ENCODE data around the gene BRSK2.
"Not testable (repeated sequence)": the region's sequence is repeated elsewhere in the genome, so short reads cannot be mapped to it uniquely, and the experiment has no call there.

The BRSK2 gene

GRCh38 chr11:1425006-1425405 lies 35.3 kb downstream of the BRSK2 start:
- no peak overlapping the region for H3K4me3 ChIP-seq (replicated peaks; ENCODE audit: low read depth, low read length)
- DNase-seq (ENCODE audit: low read depth): no peak
- no peak for TF ChIP-seq CTCF (IDR thresholded peaks at IDR 0.05; ENCODE audit: low read length, missing control alignments)

- no peak for DNase-seq (ENCODE audit: low read depth)
- TF ChIP-seq CTCF (IDR thresholded peaks at IDR 0.05; ENCODE audit: low read length, missing control alignments): no peak
Measured at GRCh38 chr11:1425439-1425838, 35.7 kb downstream of the BRSK2 start.

GRCh38 chr11:1428762-1429316 lies 39.1 kb downstream of the BRSK2 start:
- no peak for DNase-seq (ENCODE audit: low read depth)
- H3K4me3 ChIP-seq (replicated peaks; ENCODE audit: low read depth, low read length): no peak overlapping the region
- no peak for TF ChIP-seq CTCF (IDR thresholded peaks at IDR 0.05; ENCODE audit: low read length, missing control alignments)

More at GRCh38 chr11:1425439-1425838, 35.7 kb downstream of the BRSK2 start:
- no peak overlapping the region for H3K4me3 ChIP-seq (replicated peaks; ENCODE audit: low read depth, low read length)

GRCh38 chr11:1433568-1433967 lies 43.8 kb downstream of the BRSK2 start:
- TF ChIP-seq CTCF (IDR thresholded peaks at IDR 0.05; ENCODE audit: low read length, missing control alignments): no peak
- H3K4me3 ChIP-seq (replicated peaks; ENCODE audit: low read depth, low read length): no peak overlapping the region
- no peak for DNase-seq (ENCODE audit: low read depth)

- DNase-seq (ENCODE audit: low read depth): no peak
- H3K4me3 ChIP-seq (replicated peaks; ENCODE audit: low read depth, low read length): no peak overlapping the region
- no peak for TF ChIP-seq CTCF (IDR thresholded peaks at IDR 0.05; ENCODE audit: low read length, missing control alignments)
Measured at GRCh38 chr11:1433977-1434640, 44.4 kb downstream of the BRSK2 start.

GRCh38 chr11:1435479-1435819 lies 45.7 kb downstream of the BRSK2 start:
- DNase-seq (ENCODE audit: low read depth); H3K4me3 ChIP-seq (replicated peaks; ENCODE audit: low read depth, low read length): not testable (repeated sequence)

- H3K4me3 ChIP-seq (replicated peaks; ENCODE audit: low read depth, low read length): no peak overlapping the region
- TF ChIP-seq CTCF (IDR thresholded peaks at IDR 0.05; ENCODE audit: low read length, missing control alignments): no peak
- no peak for DNase-seq (ENCODE audit: low read depth)
Measured at GRCh38 chr11:1435820-1436467, 46.2 kb downstream of the BRSK2 start.

Data from fibroblast of pulmonary artery (primary cell).